Fibroblast of peridontal ligament (primary cell): ENCODE data around the gene SNAPC2.
"Not testable (repeated sequence)": the region's sequence is repeated elsewhere in the genome, so short reads cannot be mapped to it uniquely, and the experiment has no call there.

Experiments
- DNase-seq: peaks from one replicate; pipeline ENCODE4 v3.0.0-alpha.2; 2010; ENCODE audit errors: extremely low read depth

Gene SNAPC2

GRCh38 chr19:7888145-7888825 is 31.9 kb upstream of the SNAPC2 start, which contains the start of gene LRRC8E:
Gene LRRC8E, plus strand, starts transcription at chr19:7888510. Its CDS starts 7,094 bp downstream, at chr19:7895604.
- peak; percentile 43 for DNase-seq

- no peak for DNase-seq
Observed at GRCh38 chr19:7888826-7889217, 31.3 kb upstream of the SNAPC2 start.

- not testable (repeated sequence) for DNase-seq
Observed at GRCh38 chr19:7893362-7894101, 26.6 kb upstream of the SNAPC2 start.

DNA sequence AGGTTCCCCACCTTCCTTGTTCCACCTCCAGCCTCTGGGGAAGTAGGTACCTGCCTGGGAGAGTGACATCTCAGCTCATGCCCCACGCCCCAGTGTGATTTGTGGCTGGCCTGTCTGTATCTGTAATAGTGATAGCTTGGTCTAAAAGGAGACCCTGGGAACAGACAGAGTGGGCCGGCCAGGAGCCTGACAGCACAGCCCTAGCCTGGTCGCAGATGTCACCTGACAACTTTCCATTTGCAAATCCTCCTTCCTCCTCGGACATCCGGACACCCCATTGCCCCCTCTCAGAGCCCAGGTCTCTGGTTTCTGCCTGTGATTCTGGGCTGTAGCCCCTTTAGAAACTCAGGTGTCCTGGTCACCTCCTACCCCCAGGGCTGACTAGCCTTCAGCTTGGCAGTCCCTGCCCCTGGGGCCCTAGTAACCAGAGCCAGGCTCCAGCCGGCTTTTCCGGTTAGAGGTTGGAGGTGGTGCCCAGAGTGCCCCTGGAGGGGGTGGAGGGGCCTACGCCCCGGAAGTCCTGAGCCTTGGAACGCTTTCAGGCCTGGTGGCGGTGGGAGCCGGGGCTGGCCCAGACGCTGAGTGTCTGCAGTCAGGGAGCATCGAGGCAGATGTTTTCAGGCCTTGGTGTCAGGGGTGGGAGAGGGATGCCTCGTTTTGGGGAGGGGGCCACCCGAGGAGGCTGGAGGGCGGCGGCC is 25.4 kb upstream of the SNAPC2 start:
- DNase-seq: no peak

DNA sequence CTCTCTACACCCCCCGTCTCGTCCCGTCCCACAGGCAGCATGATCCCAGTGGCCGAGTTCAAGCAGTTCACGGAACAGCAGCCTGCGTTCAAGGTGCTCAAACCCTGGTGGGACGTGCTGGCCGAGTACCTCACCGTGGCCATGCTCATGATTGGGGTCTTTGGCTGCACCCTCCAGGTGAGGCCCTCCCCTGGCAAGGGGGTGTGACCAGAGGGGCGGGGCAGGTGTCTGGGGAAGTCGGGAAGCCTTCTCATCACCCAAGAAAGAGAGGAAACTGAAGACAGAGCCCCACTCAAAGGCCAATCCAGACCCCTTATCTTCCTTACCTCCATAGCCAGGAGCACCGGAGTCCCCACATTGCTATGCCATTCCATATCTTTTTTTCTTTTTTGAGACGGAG is 24.6 kb upstream of the SNAPC2 start:
- DNase-seq: no peak

- no peak for DNase-seq
Observed at GRCh38 chr19:7897292-7897691, 22.8 kb upstream of the SNAPC2 start.

DNA sequence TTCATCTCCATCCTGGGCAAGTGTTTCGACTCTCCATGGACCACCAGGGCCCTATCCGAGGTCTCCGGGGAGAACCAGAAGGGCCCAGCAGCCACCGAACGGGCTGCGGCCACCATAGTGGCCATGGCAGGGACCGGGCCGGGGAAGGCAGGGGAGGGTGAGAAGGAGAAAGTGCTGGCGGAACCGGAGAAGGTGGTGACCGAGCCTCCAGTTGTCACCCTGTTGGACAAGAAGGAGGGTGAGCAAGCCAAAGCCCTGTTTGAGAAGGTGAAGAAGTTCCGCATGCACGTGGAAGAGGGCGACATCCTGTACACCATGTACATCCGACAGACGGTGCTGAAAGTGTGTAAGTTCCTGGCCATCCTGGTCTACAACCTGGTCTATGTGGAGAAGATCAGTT is 21.2 kb upstream of the SNAPC2 start:
- DNase-seq: no peak

DNA sequence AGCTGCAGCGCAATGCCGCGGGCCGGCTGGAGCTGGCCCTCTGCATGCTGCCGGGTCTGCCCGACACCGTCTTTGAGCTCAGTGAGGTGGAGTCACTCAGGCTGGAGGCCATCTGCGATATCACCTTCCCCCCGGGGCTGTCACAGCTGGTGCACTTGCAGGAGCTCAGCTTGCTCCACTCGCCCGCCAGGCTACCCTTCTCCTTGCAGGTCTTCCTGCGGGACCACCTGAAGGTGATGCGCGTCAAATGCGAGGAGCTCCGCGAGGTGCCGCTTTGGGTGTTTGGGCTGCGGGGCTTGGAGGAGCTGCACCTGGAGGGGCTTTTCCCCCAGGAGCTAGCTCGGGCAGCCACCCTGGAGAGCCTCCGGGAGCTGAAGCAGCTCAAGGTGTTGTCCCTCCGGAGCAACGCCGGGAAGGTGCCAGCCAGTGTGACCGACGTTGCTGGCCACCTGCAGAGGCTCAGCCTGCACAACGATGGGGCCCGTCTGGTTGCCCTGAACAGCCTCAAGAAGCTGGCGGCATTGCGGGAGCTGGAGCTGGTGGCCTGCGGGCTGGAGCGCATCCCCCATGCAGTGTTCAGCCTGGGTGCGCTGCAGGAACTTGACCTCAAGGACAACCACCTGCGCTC is 20.3 kb upstream of the SNAPC2 start:
- no peak for DNase-seq

DNA sequence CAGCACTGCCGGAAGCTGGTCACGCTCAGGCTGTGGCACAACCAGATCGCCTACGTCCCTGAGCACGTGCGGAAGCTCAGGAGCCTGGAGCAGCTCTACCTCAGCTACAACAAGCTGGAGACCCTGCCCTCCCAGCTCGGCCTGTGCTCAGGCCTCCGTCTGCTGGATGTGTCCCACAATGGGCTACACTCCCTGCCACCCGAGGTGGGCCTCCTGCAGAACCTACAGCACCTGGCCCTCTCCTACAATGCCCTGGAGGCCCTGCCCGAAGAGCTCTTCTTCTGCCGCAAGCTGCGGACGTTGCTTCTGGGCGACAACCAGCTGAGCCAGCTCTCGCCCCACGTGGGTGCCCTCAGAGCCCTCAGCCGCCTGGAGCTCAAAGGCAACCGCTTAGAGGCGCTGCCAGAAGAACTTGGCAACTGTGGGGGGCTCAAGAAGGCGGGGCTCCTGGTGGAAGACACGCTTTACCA is 19.7 kb upstream of the SNAPC2 start:
- no peak for DNase-seq

DNA sequence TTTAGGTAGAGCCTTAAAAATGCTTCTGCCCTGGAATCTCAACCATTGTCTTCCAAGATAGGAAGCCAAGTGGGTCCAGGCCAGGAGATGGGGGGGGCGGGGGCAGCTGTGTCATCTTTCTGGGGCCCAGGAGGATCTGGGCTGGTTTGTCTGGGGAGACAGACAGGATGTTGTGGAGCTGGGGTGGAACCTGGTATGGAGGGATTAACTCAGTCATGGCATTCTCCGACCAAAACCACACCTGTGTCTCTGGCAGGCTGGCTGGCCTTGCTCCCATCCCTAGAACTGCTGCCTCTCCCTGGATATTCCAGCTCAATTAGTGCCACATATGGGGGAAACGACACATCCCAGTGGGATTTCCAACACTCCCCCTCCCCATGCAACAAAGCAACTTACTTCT is 19.2 kb upstream of the SNAPC2 start:
- DNase-seq: no peak

DNA sequence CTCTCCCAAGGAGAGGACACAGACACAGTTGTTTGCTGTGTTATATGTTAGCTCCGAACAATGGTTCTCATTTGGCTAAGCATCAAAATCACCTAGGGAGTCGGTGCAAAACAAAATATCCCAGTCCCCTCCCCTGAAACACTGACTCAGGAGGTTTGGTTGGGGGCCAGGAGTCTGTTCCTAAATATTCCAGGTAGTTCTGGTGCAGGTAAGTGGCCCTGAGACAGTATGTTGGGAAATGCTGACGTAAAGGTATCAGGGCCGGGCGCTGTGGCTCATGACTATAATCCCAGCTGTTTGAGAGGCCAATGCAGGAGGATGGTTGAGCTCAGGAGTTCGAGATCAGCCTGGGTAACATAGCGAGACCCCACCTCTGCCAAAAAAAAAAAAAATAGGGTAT is 18.8 kb upstream of the SNAPC2 start:
- DNase-seq: no peak

DNA sequence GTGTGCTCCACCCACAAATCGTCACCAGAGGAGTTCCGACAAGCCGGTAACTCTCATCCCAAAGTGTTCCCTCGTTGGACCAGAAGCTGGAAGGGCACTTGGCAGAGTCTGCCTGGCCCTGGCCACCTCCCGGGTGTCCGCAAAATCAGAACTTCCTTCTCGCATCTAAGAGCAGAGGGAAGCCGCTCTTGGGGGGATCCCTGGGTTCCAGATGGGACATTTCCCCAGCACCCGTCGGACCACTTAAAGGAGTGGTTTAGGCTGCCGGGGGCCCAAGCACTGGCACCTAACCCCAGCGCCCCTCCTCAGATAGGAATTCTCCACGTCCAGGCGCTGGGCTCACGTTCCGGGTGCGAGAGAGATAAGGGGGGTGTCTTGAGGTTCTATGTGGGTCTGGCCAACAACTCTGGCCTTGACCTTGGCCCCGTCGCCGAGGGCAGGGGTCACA is 17.3 kb upstream of the SNAPC2 start:
- no peak for DNase-seq

GRCh38 chr19:7903244-7904073 is 16.7 kb upstream of the SNAPC2 start, which contains the start of gene MAP2K7:
Gene MAP2K7, plus strand, starts transcription at chr19:7903877. Its CDS starts 68 bp downstream, at chr19:7903945.
- peak; percentile 99 for DNase-seq

DNA sequence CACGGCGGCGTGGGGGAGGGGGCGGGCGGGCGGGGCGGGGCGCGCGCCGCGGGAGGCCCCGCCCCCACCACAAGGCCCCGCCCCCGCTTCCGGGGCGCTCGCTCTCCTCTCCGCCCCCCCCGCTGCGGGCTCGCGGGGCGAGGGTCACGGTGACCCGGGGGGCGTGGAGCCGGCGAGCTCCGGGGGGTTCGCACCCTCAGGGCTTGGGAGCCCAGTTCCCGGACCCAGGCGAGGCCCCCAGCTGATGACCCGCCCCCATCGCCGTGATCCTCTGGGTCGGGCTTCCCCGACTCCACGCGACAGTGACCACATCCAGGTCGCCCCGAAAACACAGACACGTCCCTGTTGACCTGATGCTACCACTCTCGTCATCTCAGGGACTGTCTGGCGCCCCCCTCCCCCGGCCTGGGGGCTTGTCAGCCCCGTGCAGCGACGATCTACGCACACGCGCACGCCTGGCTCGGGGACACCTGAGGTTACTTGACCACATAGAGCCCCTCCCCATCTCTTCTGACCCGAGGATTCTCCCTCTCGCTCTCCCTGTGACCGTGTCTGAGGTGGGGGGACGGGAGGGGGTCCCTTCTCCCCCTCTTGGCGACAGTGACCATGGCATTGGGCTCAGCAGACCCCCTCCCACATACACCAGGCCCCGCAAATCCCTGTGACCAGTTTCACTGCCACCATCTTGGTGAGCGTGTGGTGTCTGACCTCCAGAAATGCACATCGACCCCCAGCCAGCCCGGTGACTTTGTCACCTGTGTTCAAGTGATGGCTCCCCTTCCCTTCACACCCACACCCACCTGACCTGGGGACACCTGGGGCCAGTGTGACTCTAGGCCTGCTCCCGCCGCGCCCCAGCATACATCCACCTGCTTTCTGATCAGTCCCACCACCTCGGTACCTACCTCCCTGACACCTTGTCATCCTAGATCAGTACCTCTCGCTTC is 15.8 kb upstream of the SNAPC2 start:
- no peak for DNase-seq

GRCh38 chr19:7905268-7905667 is 14.9 kb upstream of the SNAPC2 start:
- DNase-seq: no peak

- DNase-seq: no peak
Observed at GRCh38 chr19:7905859-7906258, 14.3 kb upstream of the SNAPC2 start.

DNA sequence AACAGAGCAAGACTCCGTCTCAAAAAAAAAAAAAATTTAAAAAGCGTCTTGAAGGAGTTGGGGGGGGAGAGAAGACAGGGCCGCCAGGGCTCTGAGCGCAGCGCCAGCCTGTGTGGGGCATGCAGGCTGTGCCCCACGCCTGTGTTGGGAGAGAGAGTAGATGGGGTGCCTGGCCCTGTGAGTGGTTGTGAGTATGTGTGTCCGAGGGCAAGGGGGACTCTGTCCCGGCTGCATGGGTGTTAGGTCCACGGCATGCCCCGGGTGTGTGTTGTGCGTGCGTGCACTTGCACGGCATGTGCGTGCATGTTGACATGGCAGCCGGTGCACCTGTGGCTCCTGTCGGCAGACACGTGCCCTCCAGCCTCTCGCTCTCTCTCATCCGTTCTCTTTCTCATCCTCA is 13.0 kb upstream of the SNAPC2 start:
- DNase-seq: no peak

DNA sequence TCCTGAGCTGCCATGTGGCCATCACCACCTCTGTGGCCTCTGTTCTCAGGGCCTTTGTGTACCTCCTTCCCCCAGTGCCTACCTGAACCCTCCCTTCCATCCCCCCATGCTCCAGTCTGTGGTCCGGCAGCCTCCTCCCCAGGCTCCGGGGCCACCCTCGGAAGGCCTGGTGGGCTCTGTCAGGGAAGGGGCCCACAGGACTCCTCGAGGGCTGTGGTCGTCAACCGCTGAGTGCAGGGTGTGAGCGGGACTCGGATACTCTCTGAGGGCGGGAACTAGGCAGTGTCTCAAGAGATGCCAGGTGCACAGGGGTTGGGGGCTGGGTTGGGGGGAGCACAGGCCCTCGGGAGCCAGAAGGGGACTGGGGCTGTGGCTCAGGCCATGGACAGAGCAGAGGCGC is 12.6 kb upstream of the SNAPC2 start:
- no peak for DNase-seq

DNA sequence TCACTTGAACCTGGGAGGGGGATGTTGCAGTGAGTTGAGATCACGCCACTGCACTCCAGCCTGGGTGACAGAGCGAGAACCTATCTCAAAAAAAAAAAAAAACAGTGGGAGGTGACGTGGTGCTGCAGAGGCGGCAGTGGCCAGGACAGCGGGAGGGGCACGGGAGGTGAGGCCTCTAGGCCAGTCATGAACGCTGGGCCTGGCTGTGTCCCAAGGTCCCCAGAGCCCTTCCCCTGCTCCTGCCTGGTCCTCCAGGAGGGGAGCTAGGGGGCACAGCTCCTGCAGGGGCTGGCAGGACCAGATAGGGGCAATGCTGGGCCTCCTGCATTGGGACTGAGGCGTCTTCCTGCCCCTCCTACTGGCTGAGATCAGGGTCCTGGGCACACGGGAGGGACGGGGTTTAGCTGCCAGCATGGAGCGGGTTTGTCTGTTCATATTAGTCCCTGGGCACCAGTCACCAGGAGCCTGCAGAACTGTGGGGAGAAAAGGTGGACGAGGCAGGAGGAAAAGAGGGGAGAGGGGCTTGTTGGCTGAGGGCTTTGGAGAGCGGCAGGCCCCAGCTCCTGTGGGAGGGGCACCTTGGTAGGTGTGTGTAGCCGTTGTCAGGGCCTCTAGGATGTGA is 11.9 kb upstream of the SNAPC2 start:
- no peak for DNase-seq
